Measurements from ENCODE around the gene TOR1AIP2. TPM values are rescaled to one million over a fixed set of nuclear protein-coding genes. Genes with fewer than 3 reads are reported as not detected.

The TOR1AIP2 gene
- total RNA-seq, 1 experiment from 2014 or later: 73.9 TPM

DNA sequence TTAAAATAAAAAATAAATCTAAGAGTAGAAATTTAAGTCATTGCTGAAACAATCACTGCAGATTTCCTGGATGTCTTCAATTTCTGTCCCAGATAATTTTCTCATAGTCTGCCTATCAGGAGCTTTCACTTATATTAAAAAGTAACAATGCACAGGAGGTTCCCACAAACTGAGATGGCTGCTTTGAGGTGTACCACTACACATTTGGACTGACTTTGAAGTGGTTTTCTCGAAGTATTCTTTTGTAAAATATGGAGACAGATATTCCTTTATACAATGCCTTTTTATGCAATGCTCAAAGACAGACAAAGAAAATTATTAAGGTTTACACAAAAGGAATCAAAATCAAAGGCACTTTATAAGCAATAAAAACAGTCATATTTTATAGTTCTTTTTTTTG lies 24.5 kb downstream of the TOR1AIP2 start:
- no peak overlapping the region for H2BK20ac ChIP-seq (ENCODE audit: low read depth, low read length, poor library complexity, severe bottlenecking)
- no peaks in the 10 kb centered on the region for H3K23me2 ChIP-seq (ENCODE audit: insufficient read length, low read depth, low read length, poor library complexity, severe bottlenecking)
- no peak overlapping the region for H2BK5ac ChIP-seq (ENCODE audit: insufficient read length, low read length)
- H3K27me3 ChIP-seq (ENCODE audit: insufficient read depth, low read length): no peaks in the 10 kb centered on the region
- no peak overlapping the region for H3K23ac ChIP-seq (ENCODE audit: insufficient read length, low read depth, low read length)
- TF ChIP-seq CTCF (conservative IDR thresholded peaks at IDR 0.05): no peak
- H2BK120ac ChIP-seq (ENCODE audit: low read depth, low read length, poor library complexity, severe bottlenecking): no peak overlapping the region
- no peak overlapping the region for H3K27ac ChIP-seq (ENCODE audit: insufficient read length, low read depth, low read length)
- H3K14ac ChIP-seq (ENCODE audit: insufficient read depth, low read length): no peak overlapping the region
- no peak overlapping the region for H2AK5ac ChIP-seq (ENCODE audit: insufficient read length, low read length)
- H3K9ac ChIP-seq (ENCODE audit: extremely low read depth, insufficient read length, low read length): no peak overlapping the region
- H3K9me3 ChIP-seq (ENCODE audit: control insufficient read depth, low read depth, low read length): no peaks in the 10 kb centered on the region
- no peak overlapping the region for H3K18ac ChIP-seq (ENCODE audit: insufficient read length, low read depth, low read length)
- H4K91ac ChIP-seq (ENCODE audit: insufficient read length, low read depth, low read length): no peak overlapping the region
- no peaks in the 10 kb centered on the region for H3K27me3 Mint-ChIP-seq (ENCODE audit: low read depth)
- H2AFZ ChIP-seq (ENCODE audit: low read length): no peak overlapping the region
- no peaks in the 10 kb centered on the region for H3K79me2 ChIP-seq (ENCODE audit: insufficient read depth, low read length)
- H3T11ph ChIP-seq (ENCODE audit: low read length): no peak overlapping the region
- no peaks in the 10 kb centered on the region for H3K4me1 Mint-ChIP-seq
- no peak overlapping the region for H3K56ac ChIP-seq (ENCODE audit: insufficient read length, low read depth, low read length)
- no peak overlapping the region for H4K5ac ChIP-seq (ENCODE audit: insufficient read length, low read depth, low read length)
- no peak overlapping the region for H3K4ac ChIP-seq (ENCODE audit: low read depth, low read length)
- H3K9me3 Mint-ChIP-seq: no peaks in the 10 kb centered on the region
- no peak overlapping the region for H3K4me2 ChIP-seq (ENCODE audit: insufficient read depth, insufficient read length, low read length)
- no peak overlapping the region for H3K4me3 Mint-ChIP-seq
- WGBS (ENCODE audit: extremely low coverage, insufficient read length, low lambda C conversion rate): no CpG with 5 or more reads among the region's 1 CpG
- no peak overlapping the region for H4K8ac ChIP-seq (replicated peaks; ENCODE audit: insufficient read length, low read depth, low read length)
- no peaks in the 10 kb centered on the region for H4K20me1 ChIP-seq (ENCODE audit: control insufficient read depth, insufficient read depth, insufficient read length)
- H3K36me3 Mint-ChIP-seq (ENCODE audit: insufficient read depth in 1 of 3, low read depth in 3 of 3): peaks cover 15 to 34% (median 29%) of the 10 kb centered on the region in 3 experiments; a peak in 5 of 7 replicates
- H3K79me1 ChIP-seq (ENCODE audit: insufficient read depth, low read depth, low read length, poor library complexity, severe bottlenecking): no peaks in the 10 kb centered on the region
- no peaks in the 10 kb centered on the region for H3K4me1 ChIP-seq (ENCODE audit: insufficient read depth, low read length)
- no peak overlapping the region for H2BK15ac ChIP-seq (ENCODE audit: low read depth, low read length)
- no peak overlapping the region for H3K27ac Mint-ChIP-seq
- H2BK12ac ChIP-seq (ENCODE audit: insufficient read length, low read depth, low read length): no peak overlapping the region
- no peak for DNase-seq

Measured in H9 (cell line).